Measurements from ENCODE around the gene CCDC187.

CCDC187 gene

DNA sequence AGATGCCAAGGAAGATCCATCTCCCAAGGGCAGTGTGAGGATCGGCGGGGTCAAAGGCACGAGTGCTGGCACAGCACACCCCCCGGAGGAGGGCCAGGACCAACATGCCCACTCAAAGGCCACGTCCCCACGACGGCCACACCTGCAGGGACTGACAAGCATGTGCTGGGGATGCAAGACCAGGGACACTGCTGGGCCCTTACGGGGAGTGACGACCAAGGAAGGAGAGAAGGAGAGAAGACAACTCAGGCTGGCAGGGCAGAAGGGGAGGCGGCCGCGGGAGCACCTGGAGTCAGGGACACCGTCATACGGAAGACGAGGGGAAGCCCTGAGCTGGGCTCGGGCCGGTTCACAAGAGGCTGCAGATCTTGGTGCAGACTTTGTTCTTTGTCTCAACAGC is 68.7 kb downstream of the CCDC187 start:
- no peak overlapping the region for H3K4me2 ChIP-seq (ENCODE audit: low read length)
- peaks cover 5% of the 10 kb centered on the region for H3F3A ChIP-seq (ENCODE audit: control insufficient read depth, insufficient read depth)
- H3K36me3 ChIP-seq (ENCODE audit: control insufficient read depth, low read length), result peaks cover 95% of the 10 kb centered on the region
- H4K20me1 ChIP-seq (ENCODE audit: control insufficient read depth, insufficient read depth, low read depth, low read length), result peaks cover 13% of the 10 kb centered on the region
- no peaks in the 10 kb centered on the region for H3K9me2 ChIP-seq (replicated peaks; ENCODE audit: control insufficient read depth, low read length)
- H3K79me2 ChIP-seq (ENCODE audit: control insufficient read depth, low read length), result peaks cover 98% of the 10 kb centered on the region
- peaks cover 70% of the 10 kb centered on the region for H3K4me1 ChIP-seq (ENCODE audit: control insufficient read depth, low read length)
- TF ChIP-seq, protein P1, sequence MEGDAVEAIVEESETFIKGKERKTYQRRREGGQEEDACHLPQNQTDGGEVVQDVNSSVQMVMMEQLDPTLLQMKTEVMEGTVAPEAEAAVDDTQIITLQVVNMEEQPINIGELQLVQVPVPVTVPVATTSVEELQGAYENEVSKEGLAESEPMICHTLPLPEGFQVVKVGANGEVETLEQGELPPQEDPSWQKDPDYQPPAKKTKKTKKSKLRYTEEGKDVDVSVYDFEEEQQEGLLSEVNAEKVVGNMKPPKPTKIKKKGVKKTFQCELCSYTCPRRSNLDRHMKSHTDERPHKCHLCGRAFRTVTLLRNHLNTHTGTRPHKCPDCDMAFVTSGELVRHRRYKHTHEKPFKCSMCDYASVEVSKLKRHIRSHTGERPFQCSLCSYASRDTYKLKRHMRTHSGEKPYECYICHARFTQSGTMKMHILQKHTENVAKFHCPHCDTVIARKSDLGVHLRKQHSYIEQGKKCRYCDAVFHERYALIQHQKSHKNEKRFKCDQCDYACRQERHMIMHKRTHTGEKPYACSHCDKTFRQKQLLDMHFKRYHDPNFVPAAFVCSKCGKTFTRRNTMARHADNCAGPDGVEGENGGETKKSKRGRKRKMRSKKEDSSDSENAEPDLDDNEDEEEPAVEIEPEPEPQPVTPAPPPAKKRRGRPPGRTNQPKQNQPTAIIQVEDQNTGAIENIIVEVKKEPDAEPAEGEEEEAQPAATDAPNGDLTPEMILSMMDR (IDR thresholded peaks at IDR 0.05; ENCODE audit: low read depth, low read length, poor library complexity, severe bottlenecking), result no peak
- TF ChIP-seq EZH2phosphoT487 (IDR thresholded peaks at IDR 0.05; ENCODE audit: borderline replicate concordance, low read length), result no peak
- no peaks in the 10 kb centered on the region for H3K9me3 ChIP-seq (ENCODE audit: control insufficient read depth, insufficient read depth, low read length)
- H3K27ac ChIP-seq (ENCODE audit: low read depth, low read length), result no peak overlapping the region
- no peak overlapping the region for H3K4me3 ChIP-seq (ENCODE audit: low read length)
- no peaks in the 10 kb centered on the region for H3K27me3 ChIP-seq (ENCODE audit: control insufficient read depth, low read length)

DNA sequence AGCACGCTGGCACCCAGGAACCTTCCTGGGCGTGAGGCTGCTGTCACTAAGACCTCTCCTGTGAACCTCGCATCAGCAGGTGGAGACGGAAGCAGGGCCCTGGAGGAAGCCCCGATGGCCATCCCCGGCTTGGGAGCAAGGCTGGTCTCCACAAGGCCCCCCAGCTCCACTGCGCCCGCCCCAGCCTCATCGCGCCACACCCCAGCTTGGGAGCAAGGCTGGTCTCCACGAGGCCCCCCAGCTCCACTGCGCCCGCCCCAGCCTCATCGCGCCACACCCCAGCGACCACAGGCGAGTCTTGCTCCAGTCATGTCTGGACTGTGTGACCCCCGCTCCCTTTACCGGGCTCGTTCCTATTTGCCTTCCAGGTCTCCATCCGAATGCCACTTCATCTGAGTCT is 69.3 kb downstream of the CCDC187 start:
- Histone ChIP-seq H3K9me2 (replicated peaks; ENCODE audit: control insufficient read depth, low read length) (no peaks in the 10 kb centered on the region), H3K27ac (ENCODE audit: low read depth, low read length) (no peak overlapping the region), H3K9me3 (ENCODE audit: control insufficient read depth, insufficient read depth, low read length) (no peaks in the 10 kb centered on the region), H4K20me1 (ENCODE audit: control insufficient read depth, insufficient read depth, low read depth, low read length) (peaks cover 12% of the 10 kb centered on the region), H3F3A (ENCODE audit: control insufficient read depth, insufficient read depth) (peaks cover 2% of the 10 kb centered on the region), H3K4me2 (ENCODE audit: low read length) (no peak overlapping the region), H3K36me3 (ENCODE audit: control insufficient read depth, low read length) (peaks cover 99% of the 10 kb centered on the region), H3K4me3 (ENCODE audit: low read length) (no peak overlapping the region), H3K79me2 (ENCODE audit: control insufficient read depth, low read length) (peaks cover 100% of the 10 kb centered on the region), H3K27me3 (ENCODE audit: control insufficient read depth, low read length) (no peaks in the 10 kb centered on the region), H3K4me1 (ENCODE audit: control insufficient read depth, low read length) (peaks cover 71% of the 10 kb centered on the region)
- no peak for TF ChIP-seq EZH2phosphoT487 (IDR thresholded peaks at IDR 0.05; ENCODE audit: borderline replicate concordance, low read length)
- TF ChIP-seq, protein P1 (IDR thresholded peaks at IDR 0.05; ENCODE audit: low read depth, low read length, poor library complexity, severe bottlenecking), result no peak

DNA sequence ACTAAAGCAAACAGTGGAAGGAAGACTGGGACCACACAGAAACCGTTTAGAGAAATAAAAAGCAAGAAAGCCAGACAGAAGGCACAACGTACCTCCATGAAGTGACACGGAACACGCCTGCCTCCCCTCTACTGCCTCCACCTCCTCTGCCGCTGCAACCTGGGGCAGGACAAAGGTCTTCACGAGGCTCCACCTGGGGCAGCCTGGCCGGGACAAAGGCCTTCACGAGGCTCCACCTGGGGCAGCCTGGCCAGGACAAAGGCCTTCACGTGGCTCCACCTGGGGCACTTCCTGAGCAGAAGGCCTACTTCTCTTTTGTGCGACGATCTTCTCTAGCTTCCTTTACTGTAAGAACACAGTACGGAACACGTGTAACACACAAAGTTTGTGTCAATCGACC is 70.0 kb downstream of the CCDC187 start:
- H3K27me3 ChIP-seq (ENCODE audit: control insufficient read depth, low read length), result no peaks in the 10 kb centered on the region
- H3F3A ChIP-seq (ENCODE audit: control insufficient read depth, insufficient read depth), result peaks cover 2% of the 10 kb centered on the region
- no peaks in the 10 kb centered on the region for H3K9me3 ChIP-seq (ENCODE audit: control insufficient read depth, insufficient read depth, low read length)
- H3K27ac ChIP-seq (ENCODE audit: low read depth, low read length), result no peak overlapping the region
- H3K4me2 ChIP-seq (ENCODE audit: low read length), result no peak overlapping the region
- peaks cover 10% of the 10 kb centered on the region; the same call in 1 of the 2 replicates for H4K20me1 ChIP-seq (ENCODE audit: control insufficient read depth, insufficient read depth, low read depth, low read length)
- TF ChIP-seq, protein P1 (IDR thresholded peaks at IDR 0.05; ENCODE audit: low read depth, low read length, poor library complexity, severe bottlenecking), result no peak
- TF ChIP-seq EZH2phosphoT487 (IDR thresholded peaks at IDR 0.05; ENCODE audit: borderline replicate concordance, low read length), result no peak
- H3K9me2 ChIP-seq (replicated peaks; ENCODE audit: control insufficient read depth, low read length), result no peaks in the 10 kb centered on the region
- peaks cover 99% of the 10 kb centered on the region for H3K36me3 ChIP-seq (ENCODE audit: control insufficient read depth, low read length)
- peaks cover 100% of the 10 kb centered on the region for H3K79me2 ChIP-seq (ENCODE audit: control insufficient read depth, low read length)
- H3K4me1 ChIP-seq (ENCODE audit: control insufficient read depth, low read length), result peaks cover 71% of the 10 kb centered on the region
- no peak overlapping the region for H3K4me3 ChIP-seq (ENCODE audit: low read length)
